WTC11 (cell line): ENCODE data around the gene SLC38A1. TPM values are rescaled to one million over a fixed set of nuclear protein-coding genes. Genes with fewer than 3 reads are reported as not detected.

Source experiments
- ATAC-seq: fragments of 200-7000 bp; cut with Tn5 transposase; 2 replicates; pipeline ENCODE4 v1.10.0; 2021; ENCODE audit warnings: mild to moderate bottlenecking, moderate library complexity
- CTCF ChIA-PET: fragments of 300-600 bp; sonication (Branson Sonifier 250); formaldehyde crosslinking; loops from one replicate; lab custom pipeline; 2021; ENCODE audit warnings: antibody characterized with exemption; lab: Charles Lee
- POLR2A ChIA-PET: fragments of 350-600 bp; sonication (Branson Sonifier 250); formaldehyde crosslinking; loops from one replicate; lab custom pipeline; 2021; ENCODE audit warnings: antibody characterized with exemption; lab: Charles Lee
- DNase-seq: peaks from one replicate; pipeline ENCODE4 v3.0.0; 2021; ENCODE audit warnings: low spot score
- H3K27ac Mint-ChIP-seq: 2 replicates; pipeline ENCODE4 v1.8.0; 2021; ENCODE audit warnings: mixed read lengths
- H3K27me3 Mint-ChIP-seq: 2 replicates; pipeline ENCODE4 v1.8.0; 2021; ENCODE audit warnings: low read depth, mild to moderate bottlenecking, moderate library complexity, mixed read lengths
- H3K36me3 Mint-ChIP-seq: 2 replicates; pipeline ENCODE4 v1.8.0; 2021; ENCODE audit warnings: mixed read lengths
- H3K4me1 Mint-ChIP-seq: 2 replicates; pipeline ENCODE4 v1.8.0; 2022; ENCODE audit warnings: mixed read lengths
- H3K4me3 Mint-ChIP-seq: 2 replicates; pipeline ENCODE4 v1.8.0; 2021; ENCODE audit warnings: mild to moderate bottlenecking, moderate library complexity, mixed read lengths
- H3K9me3 Mint-ChIP-seq: 2 replicates; pipeline ENCODE4 v1.8.0; 2021; ENCODE audit warnings: mixed read lengths
- CREM ChIP-seq: sonication (generic); formaldehyde crosslinking; IDR thresholded peaks from 2 replicates; pipeline ENCODE4 v1.8.1; 2022; ENCODE audit warnings: mild to moderate bottlenecking, missing genetic modification reagents, moderate library complexity
- ESRRA ChIP-seq: sonication (generic); formaldehyde crosslinking; IDR thresholded peaks from 2 replicates; pipeline ENCODE4 v1.8.1; 2022; ENCODE audit warnings: mild to moderate bottlenecking, missing genetic modification reagents, borderline replicate concordance
- HMGA2 ChIP-seq: fragments of 250-450 bp; sonication (Bioruptor Pico); IDR thresholded peaks from 2 replicates; pipeline ENCODE4 v1.4.0; 2021; ENCODE audit warnings: mild to moderate bottlenecking, moderate library complexity
- JAZF1 ChIP-seq: fragments of 250-450 bp; sonication (Bioruptor Pico); IDR thresholded peaks from 2 replicates; pipeline ENCODE4 v1.9.0; 2021; ENCODE audit warnings: moderate library complexity, mild to moderate bottlenecking, inconsistent platforms
- TCF7 ChIP-seq: sonication (generic); formaldehyde crosslinking; IDR thresholded peaks from 2 replicates; pipeline ENCODE4 v1.8.0; 2022; ENCODE audit warnings: mild to moderate bottlenecking, low read depth, missing genetic modification reagents, moderate library complexity
- TP53 ChIP-seq: sonication (generic); formaldehyde crosslinking; IDR thresholded peaks from 2 replicates; pipeline ENCODE4 v1.8.1; 2023; ENCODE audit warnings: mild to moderate bottlenecking, missing genetic modification reagents
- ZNF317 ChIP-seq: sonication (generic); formaldehyde crosslinking; IDR thresholded peaks from 2 replicates; pipeline ENCODE4 v1.8.1; 2023; ENCODE audit warnings: low read depth, mild to moderate bottlenecking, moderate library complexity, missing genetic modification reagents, borderline replicate concordance
- ZNF416 ChIP-seq: fragments of 250-450 bp; sonication (Bioruptor Pico); IDR thresholded peaks from 2 replicates; pipeline ENCODE4 v1.9.0; 2021; ENCODE audit warnings: mild to moderate bottlenecking, inconsistent platforms
- total RNA-seq: library from RNA; stranded (reverse); gene quantifications from 3 replicates; pipeline ENCODE4 v1.2.3, GENCODE V29; 2021
- TF ChIP-seq, protein P1 (sequence below): sonication (generic); formaldehyde crosslinking; IDR thresholded peaks from 2 replicates; pipeline ENCODE4 v1.8.0; 2022; ENCODE audit warnings: missing genetic modification reagents
- TF ChIP-seq, protein P2 (sequence below): sonication (generic); formaldehyde crosslinking; IDR thresholded peaks from 2 replicates; pipeline ENCODE4 v1.8.1; 2023; ENCODE audit warnings: mild to moderate bottlenecking, missing genetic modification reagents, moderate library complexity
- TF ChIP-seq, protein P3 (sequence below): fragments of 250-450 bp; sonication (Bioruptor Pico); IDR thresholded peaks from 2 replicates; pipeline ENCODE4 v1.9.0; 2021; ENCODE audit warnings: mild to moderate bottlenecking, borderline replicate concordance
- TF ChIP-seq, protein P4 (sequence below): fragments of 250-450 bp; sonication (Bioruptor Pico); IDR thresholded peaks from 2 replicates; pipeline ENCODE4 v1.8.0; 2021; ENCODE audit warnings: mild to moderate bottlenecking
- TF ChIP-seq, protein P5 (sequence below): sonication (generic); formaldehyde crosslinking; IDR thresholded peaks from 2 replicates; pipeline ENCODE4 v1.8.1; 2022; ENCODE audit warnings: low read depth, mild to moderate bottlenecking, moderate library complexity, missing genetic modification reagents, borderline replicate concordance
- TF ChIP-seq, protein P6 (sequence below): sonication (generic); formaldehyde crosslinking; IDR thresholded peaks from 2 replicates; pipeline ENCODE4 v1.8.1; 2022; ENCODE audit warnings: mild to moderate bottlenecking, moderate library complexity, missing genetic modification reagents
- TF ChIP-seq, protein P7 (sequence below): sonication (generic); formaldehyde crosslinking; IDR thresholded peaks from 2 replicates; pipeline ENCODE4 v1.8.0; 2023; ENCODE audit warnings: mild to moderate bottlenecking, missing genetic modification reagents

Gene SLC38A1
- total RNA-seq, 1 experiment from 2014 or later = 179 TPM

DNA sequence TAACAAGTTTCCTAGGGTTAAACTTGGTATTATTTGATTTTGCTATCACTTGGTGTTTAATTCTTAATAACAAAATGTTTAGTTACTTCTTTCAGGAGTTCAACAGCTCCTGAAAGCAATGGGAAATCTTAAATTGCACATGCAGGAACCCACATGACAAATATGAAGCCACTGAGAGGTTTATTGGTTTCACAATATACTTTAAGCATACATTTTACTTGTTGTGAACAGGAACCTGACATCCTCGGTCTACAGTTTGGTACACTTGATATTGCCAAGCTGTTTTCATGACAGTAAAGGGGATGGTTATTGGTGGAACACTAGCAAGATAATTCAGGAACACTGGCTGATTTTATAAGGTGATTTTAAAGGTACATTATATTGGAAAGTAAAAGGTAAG is 46.2 kb downstream of the SLC38A1 start (continued):
- TF ChIP-seq, protein P1, sequence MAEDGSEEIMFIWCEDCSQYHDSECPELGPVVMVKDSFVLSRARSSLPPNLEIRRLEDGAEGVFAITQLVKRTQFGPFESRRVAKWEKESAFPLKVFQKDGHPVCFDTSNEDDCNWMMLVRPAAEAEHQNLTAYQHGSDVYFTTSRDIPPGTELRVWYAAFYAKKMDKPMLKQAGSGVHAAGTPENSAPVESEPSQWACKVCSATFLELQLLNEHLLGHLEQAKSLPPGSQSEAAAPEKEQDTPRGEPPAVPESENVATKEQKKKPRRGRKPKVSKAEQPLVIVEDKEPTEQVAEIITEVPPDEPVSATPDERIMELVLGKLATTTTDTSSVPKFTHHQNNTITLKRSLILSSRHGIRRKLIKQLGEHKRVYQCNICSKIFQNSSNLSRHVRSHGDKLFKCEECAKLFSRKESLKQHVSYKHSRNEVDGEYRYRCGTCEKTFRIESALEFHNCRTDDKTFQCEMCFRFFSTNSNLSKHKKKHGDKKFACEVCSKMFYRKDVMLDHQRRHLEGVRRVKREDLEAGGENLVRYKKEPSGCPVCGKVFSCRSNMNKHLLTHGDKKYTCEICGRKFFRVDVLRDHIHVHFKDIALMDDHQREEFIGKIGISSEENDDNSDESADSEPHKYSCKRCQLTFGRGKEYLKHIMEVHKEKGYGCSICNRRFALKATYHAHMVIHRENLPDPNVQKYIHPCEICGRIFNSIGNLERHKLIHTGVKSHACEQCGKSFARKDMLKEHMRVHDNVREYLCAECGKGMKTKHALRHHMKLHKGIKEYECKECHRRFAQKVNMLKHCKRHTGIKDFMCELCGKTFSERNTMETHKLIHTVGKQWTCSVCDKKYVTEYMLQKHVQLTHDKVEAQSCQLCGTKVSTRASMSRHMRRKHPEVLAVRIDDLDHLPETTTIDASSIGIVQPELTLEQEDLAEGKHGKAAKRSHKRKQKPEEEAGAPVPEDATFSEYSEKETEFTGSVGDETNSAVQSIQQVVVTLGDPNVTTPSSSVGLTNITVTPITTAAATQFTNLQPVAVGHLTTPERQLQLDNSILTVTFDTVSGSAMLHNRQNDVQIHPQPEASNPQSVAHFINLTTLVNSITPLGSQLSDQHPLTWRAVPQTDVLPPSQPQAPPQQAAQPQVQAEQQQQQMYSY (CRISPR knock-in tag) = no peak
- TF ChIP-seq ESRRA = no peak
- TF ChIP-seq, protein P2, sequence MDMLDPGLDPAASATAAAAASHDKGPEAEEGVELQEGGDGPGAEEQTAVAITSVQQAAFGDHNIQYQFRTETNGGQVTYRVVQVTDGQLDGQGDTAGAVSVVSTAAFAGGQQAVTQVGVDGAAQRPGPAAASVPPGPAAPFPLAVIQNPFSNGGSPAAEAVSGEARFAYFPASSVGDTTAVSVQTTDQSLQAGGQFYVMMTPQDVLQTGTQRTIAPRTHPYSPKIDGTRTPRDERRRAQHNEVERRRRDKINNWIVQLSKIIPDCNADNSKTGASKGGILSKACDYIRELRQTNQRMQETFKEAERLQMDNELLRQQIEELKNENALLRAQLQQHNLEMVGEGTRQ (CRISPR knock-in tag) = no peak
- TF ChIP-seq CREM (CRISPR knock-in tag) = no peak
- TF ChIP-seq, protein P3, sequence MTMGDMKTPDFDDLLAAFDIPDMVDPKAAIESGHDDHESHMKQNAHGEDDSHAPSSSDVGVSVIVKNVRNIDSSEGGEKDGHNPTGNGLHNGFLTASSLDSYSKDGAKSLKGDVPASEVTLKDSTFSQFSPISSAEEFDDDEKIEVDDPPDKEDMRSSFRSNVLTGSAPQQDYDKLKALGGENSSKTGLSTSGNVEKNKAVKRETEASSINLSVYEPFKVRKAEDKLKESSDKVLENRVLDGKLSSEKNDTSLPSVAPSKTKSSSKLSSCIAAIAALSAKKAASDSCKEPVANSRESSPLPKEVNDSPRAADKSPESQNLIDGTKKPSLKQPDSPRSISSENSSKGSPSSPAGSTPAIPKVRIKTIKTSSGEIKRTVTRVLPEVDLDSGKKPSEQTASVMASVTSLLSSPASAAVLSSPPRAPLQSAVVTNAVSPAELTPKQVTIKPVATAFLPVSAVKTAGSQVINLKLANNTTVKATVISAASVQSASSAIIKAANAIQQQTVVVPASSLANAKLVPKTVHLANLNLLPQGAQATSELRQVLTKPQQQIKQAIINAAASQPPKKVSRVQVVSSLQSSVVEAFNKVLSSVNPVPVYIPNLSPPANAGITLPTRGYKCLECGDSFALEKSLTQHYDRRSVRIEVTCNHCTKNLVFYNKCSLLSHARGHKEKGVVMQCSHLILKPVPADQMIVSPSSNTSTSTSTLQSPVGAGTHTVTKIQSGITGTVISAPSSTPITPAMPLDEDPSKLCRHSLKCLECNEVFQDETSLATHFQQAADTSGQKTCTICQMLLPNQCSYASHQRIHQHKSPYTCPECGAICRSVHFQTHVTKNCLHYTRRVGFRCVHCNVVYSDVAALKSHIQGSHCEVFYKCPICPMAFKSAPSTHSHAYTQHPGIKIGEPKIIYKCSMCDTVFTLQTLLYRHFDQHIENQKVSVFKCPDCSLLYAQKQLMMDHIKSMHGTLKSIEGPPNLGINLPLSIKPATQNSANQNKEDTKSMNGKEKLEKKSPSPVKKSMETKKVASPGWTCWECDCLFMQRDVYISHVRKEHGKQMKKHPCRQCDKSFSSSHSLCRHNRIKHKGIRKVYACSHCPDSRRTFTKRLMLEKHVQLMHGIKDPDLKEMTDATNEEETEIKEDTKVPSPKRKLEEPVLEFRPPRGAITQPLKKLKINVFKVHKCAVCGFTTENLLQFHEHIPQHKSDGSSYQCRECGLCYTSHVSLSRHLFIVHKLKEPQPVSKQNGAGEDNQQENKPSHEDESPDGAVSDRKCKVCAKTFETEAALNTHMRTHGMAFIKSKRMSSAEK = no peak

DNA sequence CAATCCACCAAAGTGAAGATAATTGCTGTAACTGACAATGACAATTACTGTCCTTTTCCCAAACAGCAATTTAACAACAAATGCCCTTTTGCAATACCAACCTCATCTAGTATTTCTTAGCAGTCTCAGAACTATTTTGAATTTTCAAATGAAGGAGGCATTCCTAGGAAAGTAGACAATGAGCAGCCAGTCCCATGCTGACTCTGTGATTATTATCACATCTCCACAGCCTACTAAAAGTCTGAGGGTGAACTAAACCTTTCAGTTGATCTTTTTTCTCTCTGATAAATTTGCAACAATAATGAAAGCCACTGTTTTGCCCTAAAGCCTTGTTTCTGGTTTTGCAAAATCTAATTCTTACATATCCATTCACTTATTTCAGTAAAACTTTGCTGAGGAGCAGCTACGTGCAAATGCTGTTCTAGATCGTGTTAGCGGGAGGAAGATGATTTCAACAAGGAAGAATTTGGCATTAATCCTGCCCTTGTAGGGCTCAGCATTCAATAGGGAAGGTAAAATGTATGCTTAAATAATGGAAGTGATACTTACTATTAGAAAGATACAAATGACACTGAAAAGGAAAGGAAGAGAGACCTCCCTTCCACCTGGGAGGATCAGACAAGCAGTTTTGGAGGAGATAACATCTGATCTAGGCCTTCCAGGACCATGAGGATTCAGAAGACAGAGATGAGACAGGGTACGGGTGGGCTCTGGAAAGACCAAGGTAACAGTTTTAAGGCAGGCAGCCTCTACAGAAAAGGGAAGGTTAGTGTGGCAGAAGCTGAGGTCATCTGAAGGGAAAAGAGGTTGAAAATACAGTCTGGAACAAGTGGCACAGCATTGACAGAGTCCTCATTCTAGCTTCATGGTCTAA is 47.4 kb downstream of the SLC38A1 start:
- peaks cover 54% of the 10 kb centered on the region for H3K4me1 Mint-ChIP-seq
- no peak overlapping the region for H3K4me3 Mint-ChIP-seq
- H3K27ac Mint-ChIP-seq = peak overlapping the region; percentile 85
- H3K9me3 Mint-ChIP-seq = no peaks in the 10 kb centered on the region
- ChIA-PET POLR2A (no interaction called here), CTCF (no interaction called here)
- no peak for DNase-seq
- H3K27me3 Mint-ChIP-seq = no peaks in the 10 kb centered on the region
- peak; percentile 25 for ATAC-seq
- peaks cover 52% of the 10 kb centered on the region for H3K36me3 Mint-ChIP-seq
- TF ChIP-seq, protein P4, sequence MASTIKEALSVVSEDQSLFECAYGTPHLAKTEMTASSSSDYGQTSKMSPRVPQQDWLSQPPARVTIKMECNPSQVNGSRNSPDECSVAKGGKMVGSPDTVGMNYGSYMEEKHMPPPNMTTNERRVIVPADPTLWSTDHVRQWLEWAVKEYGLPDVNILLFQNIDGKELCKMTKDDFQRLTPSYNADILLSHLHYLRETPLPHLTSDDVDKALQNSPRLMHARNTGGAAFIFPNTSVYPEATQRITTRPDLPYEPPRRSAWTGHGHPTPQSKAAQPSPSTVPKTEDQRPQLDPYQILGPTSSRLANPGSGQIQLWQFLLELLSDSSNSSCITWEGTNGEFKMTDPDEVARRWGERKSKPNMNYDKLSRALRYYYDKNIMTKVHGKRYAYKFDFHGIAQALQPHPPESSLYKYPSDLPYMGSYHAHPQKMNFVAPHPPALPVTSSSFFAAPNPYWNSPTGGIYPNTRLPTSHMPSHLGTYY = no peak
- no peak for TF ChIP-seq TP53 (CRISPR knock-in tag)
- TF ChIP-seq HMGA2 (CRISPR knock-in tag) = no peak
- TF ChIP-seq ZNF416 (CRISPR knock-in tag) = no peak
- no peak for TF ChIP-seq TCF7 (CRISPR knock-in tag)
- TF ChIP-seq, protein P5, sequence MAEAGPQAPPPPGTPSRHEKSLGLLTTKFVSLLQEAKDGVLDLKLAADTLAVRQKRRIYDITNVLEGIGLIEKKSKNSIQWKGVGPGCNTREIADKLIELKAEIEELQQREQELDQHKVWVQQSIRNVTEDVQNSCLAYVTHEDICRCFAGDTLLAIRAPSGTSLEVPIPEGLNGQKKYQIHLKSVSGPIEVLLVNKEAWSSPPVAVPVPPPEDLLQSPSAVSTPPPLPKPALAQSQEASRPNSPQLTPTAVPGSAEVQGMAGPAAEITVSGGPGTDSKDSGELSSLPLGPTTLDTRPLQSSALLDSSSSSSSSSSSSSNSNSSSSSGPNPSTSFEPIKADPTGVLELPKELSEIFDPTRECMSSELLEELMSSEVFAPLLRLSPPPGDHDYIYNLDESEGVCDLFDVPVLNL (CRISPR knock-in tag) = no peak
- TF ChIP-seq, protein P6, sequence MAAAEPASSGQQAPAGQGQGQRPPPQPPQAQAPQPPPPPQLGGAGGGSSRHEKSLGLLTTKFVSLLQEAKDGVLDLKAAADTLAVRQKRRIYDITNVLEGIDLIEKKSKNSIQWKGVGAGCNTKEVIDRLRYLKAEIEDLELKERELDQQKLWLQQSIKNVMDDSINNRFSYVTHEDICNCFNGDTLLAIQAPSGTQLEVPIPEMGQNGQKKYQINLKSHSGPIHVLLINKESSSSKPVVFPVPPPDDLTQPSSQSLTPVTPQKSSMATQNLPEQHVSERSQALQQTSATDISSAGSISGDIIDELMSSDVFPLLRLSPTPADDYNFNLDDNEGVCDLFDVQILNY = no peak
- TF ChIP-seq ZNF317 (CRISPR knock-in tag) = no peak
- TF ChIP-seq, protein P1 (CRISPR knock-in tag) = no peak
- TF ChIP-seq, protein P7, sequence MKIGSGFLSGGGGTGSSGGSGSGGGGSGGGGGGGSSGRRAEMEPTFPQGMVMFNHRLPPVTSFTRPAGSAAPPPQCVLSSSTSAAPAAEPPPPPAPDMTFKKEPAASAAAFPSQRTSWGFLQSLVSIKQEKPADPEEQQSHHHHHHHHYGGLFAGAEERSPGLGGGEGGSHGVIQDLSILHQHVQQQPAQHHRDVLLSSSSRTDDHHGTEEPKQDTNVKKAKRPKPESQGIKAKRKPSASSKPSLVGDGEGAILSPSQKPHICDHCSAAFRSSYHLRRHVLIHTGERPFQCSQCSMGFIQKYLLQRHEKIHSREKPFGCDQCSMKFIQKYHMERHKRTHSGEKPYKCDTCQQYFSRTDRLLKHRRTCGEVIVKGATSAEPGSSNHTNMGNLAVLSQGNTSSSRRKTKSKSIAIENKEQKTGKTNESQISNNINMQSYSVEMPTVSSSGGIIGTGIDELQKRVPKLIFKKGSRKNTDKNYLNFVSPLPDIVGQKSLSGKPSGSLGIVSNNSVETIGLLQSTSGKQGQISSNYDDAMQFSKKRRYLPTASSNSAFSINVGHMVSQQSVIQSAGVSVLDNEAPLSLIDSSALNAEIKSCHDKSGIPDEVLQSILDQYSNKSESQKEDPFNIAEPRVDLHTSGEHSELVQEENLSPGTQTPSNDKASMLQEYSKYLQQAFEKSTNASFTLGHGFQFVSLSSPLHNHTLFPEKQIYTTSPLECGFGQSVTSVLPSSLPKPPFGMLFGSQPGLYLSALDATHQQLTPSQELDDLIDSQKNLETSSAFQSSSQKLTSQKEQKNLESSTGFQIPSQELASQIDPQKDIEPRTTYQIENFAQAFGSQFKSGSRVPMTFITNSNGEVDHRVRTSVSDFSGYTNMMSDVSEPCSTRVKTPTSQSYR (CRISPR knock-in tag) = no peak
- no peak for TF ChIP-seq JAZF1 (CRISPR knock-in tag)
